HepG2 (cell line): Measurements from ENCODE around the gene GPR107. TPM values are rescaled to one million over a fixed set of nuclear protein-coding genes. Genes with fewer than 3 reads are reported as not detected.

ENCODE experiments used
- ATAC-seq: fragments of 200-7000 bp; cut with Tn5 transposase; 3 replicates; pipeline ENCODE4 v1.9.1; 2020; ENCODE audit warnings: mild to moderate bottlenecking, moderate library complexity
- BruUV-seq: library from RNA; stranded (reverse); fragments of 400-500 nt; replicated peaks from 2 replicates; lab custom pipeline; 2021; lab: Mats Ljungman, UMichigan
- CTCF ChIA-PET: fragments of 300-600 bp; formaldehyde crosslinking; extraction: SDS; loops from one replicate; lab custom pipeline; 2021; ENCODE audit warnings: low total read pairs, inconsistent platforms, low intra/inter-chr PET ratio; lab: Yijun Ruan, JAX
- POLR2A ChIA-PET: fragments of 350-600 bp; sonication (Branson Sonifier 250); formaldehyde crosslinking; loops from one replicate; lab custom pipeline; 2020; ENCODE audit warnings: antibody characterized with exemption, inconsistent platforms; lab: Yijun Ruan, JAX
- DNase-seq: peaks from one replicate; pipeline ENCODE4 v3.0.0-alpha.2; 2015; ENCODE audit warnings: low spot score
- FAIRE-seq: peaks from 3 replicates; lab custom pipeline; 2011; peaks lifted over from hg19 to GRCh38; lab: Jason Lieb, UNC
- H2AFZ ChIP-seq: one replicate; pipeline ENCODE4 v1.6.1; 2011; ENCODE audit warnings: low read length, inconsistent platforms
- H3K27ac ChIP-seq: fragments of 300-600 bp; 3 replicates; pipeline ENCODE4 v1.8.0; 2011; ENCODE audit warnings: mixed run types, mild to moderate bottlenecking, mixed read lengths, low read length, inconsistent platforms; ENCODE audit not compliant: insufficient read depth; ENCODE audit errors: extremely low read length
- H3K27me3 ChIP-seq, 2 experiments: fragments of 200-600 bp in 1 of 2; 2 replicates in 1 of 2; 3 replicates in 1 of 2; pipeline versions ENCODE4 v1.6.0 to v1.8.0; 2011; ENCODE audit warnings: low read length in 2 of 2, mild to moderate bottlenecking in 2 of 2, moderate library complexity in 2 of 2, inconsistent platforms in 1 of 2; ENCODE audit not compliant: insufficient read depth in 2 of 2, control insufficient read depth in 1 of 2
- H3K36me3 ChIP-seq, 2 experiments: fragments of 200-600 bp in 1 of 2; replicated peaks in 1 of 2; 2 replicates in 1 of 2; 3 replicates in 1 of 2; pipeline versions ENCODE4 v1.5.1 to v1.8.0; 2011; ENCODE audit warnings: low read length in 2 of 2, inconsistent platforms in 1 of 2; ENCODE audit not compliant: insufficient read depth in 2 of 2, control insufficient read depth in 1 of 2
- H3K4me1 ChIP-seq: 2 replicates; pipeline ENCODE4 v1.5.1; 2012; ENCODE audit warnings: low read length, inconsistent platforms; ENCODE audit not compliant: insufficient read depth
- H3K4me2 ChIP-seq: 2 replicates; pipeline ENCODE4 v1.6.0; 2011; ENCODE audit warnings: low read depth, low read length, inconsistent platforms
- H3K4me3 ChIP-seq, 3 experiments: fragments of 200-600 bp in 1 of 3; sonication (generic), shearing (Covaris generic) in 1 of 3; replicated peaks in 1 of 3; 2 replicates each; pipeline ENCODE4 v1.5.1; 2011 to 2016; ENCODE audit warnings: low read length in 3 of 3, inconsistent platforms in 2 of 3, low read depth in 2 of 3, mild to moderate bottlenecking in 2 of 3, control low read depth in 1 of 3, mixed read lengths in 1 of 3; ENCODE audit not compliant: insufficient read depth in 1 of 3
- H3K79me2 ChIP-seq: one replicate; pipeline ENCODE4 v1.6.1; 2011; ENCODE audit warnings: low read length, inconsistent platforms; ENCODE audit not compliant: insufficient read depth
- H3K9ac ChIP-seq: 2 replicates; pipeline ENCODE4 v1.6.0; 2011; ENCODE audit warnings: mild to moderate bottlenecking, low read depth, low read length, inconsistent platforms; ENCODE audit not compliant: insufficient read depth
- H3K9me3 ChIP-seq: 2 replicates; pipeline ENCODE4 v1.5.1; 2012; ENCODE audit warnings: mild to moderate bottlenecking, low read length
- H4K20me1 ChIP-seq: 2 replicates; pipeline ENCODE4 v1.6.0; 2011; ENCODE audit warnings: inconsistent platforms, mild to moderate bottlenecking, low read length, moderate library complexity; ENCODE audit not compliant: insufficient read depth
- AGO2 ChIP-seq: fragments of 200-400 bp; formaldehyde crosslinking; optimal IDR thresholded peaks from 2 replicates; pipeline ENCODE3; 2017; ENCODE audit warnings: mild to moderate bottlenecking, low read depth, low read length, moderate library complexity
- MBD4 ChIP-seq: IDR thresholded peaks from 2 replicates; pipeline ENCODE4 v1.6.1; 2012; ENCODE audit warnings: low read length, inconsistent platforms, borderline replicate concordance
- PHB2 ChIP-seq: fragments of 450-650 bp; IDR thresholded peaks from 2 replicates; pipeline ENCODE4 v1.6.1; 2018; ENCODE audit not compliant: partially characterized antibody
- POLR2A ChIP-seq, 2 experiments: IDR thresholded peaks; 2 replicates each; pipeline ENCODE4 v1.6.1; 2011; ENCODE audit warnings: low read depth in 2 of 2, low read length in 2 of 2, mild to moderate bottlenecking in 1 of 2, moderate library complexity in 1 of 2; ENCODE audit not compliant: insufficient read depth in 1 of 2
- SALL1 ChIP-seq: sonication (generic); formaldehyde crosslinking; IDR thresholded peaks from 2 replicates; pipeline ENCODE4 v1.8.0; 2022; ENCODE audit warnings: mild to moderate bottlenecking, missing genetic modification reagents
- SIN3B ChIP-seq: fragments of 150-350 bp; IDR thresholded peaks from 2 replicates; pipeline ENCODE4 v1.6.1; 2014; ENCODE audit warnings: low read length
- TCF7 ChIP-seq: sonication (generic); IDR thresholded peaks from 2 replicates; pipeline ENCODE4 v1.6.1; 2016; ENCODE audit warnings: antibody characterized with exemption, low read depth
- TP53 ChIP-seq: sonication (generic); formaldehyde crosslinking; conservative IDR thresholded peaks from 2 replicates; pipeline ENCODE4 v1.4.0; 2020; ENCODE audit warnings: missing genetic modification reagents
- ZBTB7B ChIP-seq: sonication (generic); formaldehyde crosslinking; IDR thresholded peaks from 2 replicates; pipeline ENCODE4 v1.4.0; 2020; ENCODE audit warnings: missing genetic modification reagents
- ZNF280D ChIP-seq: sonication (generic); formaldehyde crosslinking; IDR thresholded peaks from 2 replicates; pipeline ENCODE4 v1.5.1; 2020; ENCODE audit warnings: mild to moderate bottlenecking, missing genetic modification reagents
- ZNF317 ChIP-seq: sonication (generic); formaldehyde crosslinking; IDR thresholded peaks from 2 replicates; pipeline ENCODE4 v1.5.0; 2020; ENCODE audit warnings: mild to moderate bottlenecking, missing genetic modification reagents
- WGBS: methylation state at CpG from one replicate; pipeline ENCODE4 v1.1.6; 2017; ENCODE audit warnings: low lambda C conversion rate; 5-methylcytosine and 5-hydroxymethylcytosine counted together
- in situ Hi-C: cut with HindIII; loops from 2 replicates; pipeline ENCODE4 v1.10.0; 2017; ENCODE audit warnings: low pct_unique_long_range_greater_than_20kb; ENCODE audit not compliant: extremely low pct_ligation_motif_present
- intact Hi-C: fragments of 100-400 bp; cut with micrococcal nuclease; formaldehyde crosslinking; loops from one replicate; pipeline ENCODE4 v1.10.0; 2022; ENCODE audit not compliant: unreplicated experiment
- polyA plus RNA-seq, 8 experiments: library from polyadenylated mRNA; depleted of rRNA in 3 of 8; stranded (reverse) in 7 of 8; unstranded in 1 of 8; fragments of >200 nt; fragmentation: Illumina TruSeq in 4 of 8; extraction: Trizol in 4 of 8; gene quantifications; 2 replicates each; pipeline versions ENCODE4 v1.2.1 to v1.2.3, GENCODE V29; 2011 to 2016; ENCODE audit warnings: low read depth in 4 of 8, missing spikeins in 1 of 8, mixed read lengths in 1 of 8; ENCODE audit not compliant: insufficient read depth in 1 of 8
- total RNA-seq, 5 experiments: library from RNA; depleted of rRNA; stranded (reverse); fragments of >200 nt; fragmentation: Illumina TruSeq; extraction: Trizol; gene quantifications; 2 replicates each; pipeline ENCODE4 v1.2.3, GENCODE V29; 2016; ENCODE audit warnings: low read depth in 1 of 5

Gene GPR107
- total and polyA plus RNA-seq, 2 of the 13 experiments (the other 11 are each of a cell fraction or from before 2014, with no cell fraction given), result 22.5 to 24.4 TPM

- intact Hi-C loops, result no loop called here
- 91% methylated on average over 7 of the region's 7 CpGs for WGBS
- ATAC-seq, result no peak
- POLR2A ChIA-PET, result no interaction called here
- Histone ChIP-seq H3K4me3 (no peak overlapping the region), H4K20me1 (no peaks in the 10 kb centered on the region), H3K4me2 (no peak overlapping the region), H3K9me3 (no peaks in the 10 kb centered on the region), H3K27ac (no peak overlapping the region), H2AFZ (no peak overlapping the region), H3K27me3 (no peaks in the 10 kb centered on the region; a peak in 1 of 5 replicates), H3K79me2 (peaks cover 58% of the 10 kb centered on the region), H3K4me1 (peaks cover 28% of the 10 kb centered on the region), H3K9ac (no peak overlapping the region), H3K36me3 (peaks cover 1 to 7% of the 10 kb centered on the region in 2 experiments; a peak in 4 of 5 replicates)
- no peak for DNase-seq
- CTCF ChIA-PET, result no interaction called here
- no peak for FAIRE-seq
- in situ Hi-C loops, result no loop called here
- BruUV-seq, result no TSS peak
- TF ChIP-seq ZBTB7B (CRISPR knock-in tag), result no peak
- no peak for TF ChIP-seq AGO2
- TF ChIP-seq TP53, result no peak
- no peak for TF ChIP-seq TCF7
- no peak for TF ChIP-seq SIN3B
- no peak for TF ChIP-seq MBD4
- no peak for TF ChIP-seq ZNF280D (CRISPR knock-in tag)
- no peak for TF ChIP-seq ZNF317 (CRISPR knock-in tag)
- TF ChIP-seq SALL1, result no peak
- TF ChIP-seq POLR2A (IDR thresholded peaks at IDR 0.05; ENCODE audit: insufficient read depth in 1 of 2, low read depth in 2 of 2, low read length in 2 of 2), result no peak
- no peak for TF ChIP-seq PHB2
Observed at GRCh38 chr9:130058154-130058553, 4.4 kb downstream of the GPR107 start.
